ENCODE measurements around the gene EIF2A. TPM values are rescaled to one million over a fixed set of nuclear protein-coding genes. Genes with fewer than 3 reads are reported as not detected.
"Not testable (repeated sequence)": the region's sequence is repeated elsewhere in the genome, so short reads cannot be mapped to it uniquely, and the experiment has no call there.

The EIF2A gene
- total RNA-seq, result 100 to 1,000 TPM; 130 to 136 TPM

DNA sequence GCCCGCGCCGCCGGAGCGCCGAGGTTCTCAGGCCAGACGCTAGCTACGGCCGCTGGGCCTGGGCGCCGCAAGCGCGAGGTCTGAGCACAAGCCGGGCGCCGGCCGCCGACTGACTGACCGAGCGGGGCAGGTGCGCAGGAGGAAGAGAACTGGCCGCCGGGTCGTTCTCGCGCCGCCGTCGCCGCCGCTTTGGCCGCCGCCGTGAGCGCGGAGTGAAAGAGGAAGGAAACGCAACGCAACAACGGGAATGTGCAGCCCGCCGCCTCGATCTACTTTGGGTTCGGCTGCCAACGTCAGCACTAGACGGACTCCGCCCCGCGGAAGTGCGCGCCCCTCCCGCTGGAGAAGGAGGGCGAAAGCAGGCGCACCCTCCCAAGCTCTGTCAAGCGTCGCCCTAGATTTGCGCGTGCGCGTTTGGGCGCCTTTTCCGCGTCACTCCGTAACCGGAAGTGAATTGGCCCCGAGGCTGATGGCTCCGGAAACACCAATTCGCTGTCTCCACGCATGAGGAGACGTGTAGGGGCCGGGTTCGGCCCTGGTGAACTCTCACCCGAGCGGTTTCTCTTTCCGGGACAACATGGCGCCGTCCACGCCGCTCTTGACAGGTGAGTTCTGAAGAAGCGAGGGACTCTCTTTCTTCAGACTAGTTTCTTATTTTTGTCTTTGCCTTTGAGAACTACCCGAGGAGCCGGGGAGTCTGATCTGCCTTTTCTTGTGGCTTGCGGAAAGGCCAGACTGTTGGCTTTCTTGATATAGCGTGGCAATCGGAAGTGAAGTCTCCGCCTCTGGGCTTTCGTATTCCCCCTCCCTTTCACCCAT, at the start of gene EIF2A, which contains the start of gene SERP1:
TSS of gene EIF2A (plus strand) at position 562 of the 819 bp plus-strand sequence. CDS start at position 578, 16 bp downstream.
TSS of gene SERP1 (minus strand) at position 271 of the 819 bp plus-strand sequence. CDS start 361 bp downstream, outside the sequence.
- Mint-ChIP-seq H3K4me3 (peak within 1 kb of the TSS; percentile 95), H3K27ac (peak within 1 kb of the TSS; percentile 99), H3K36me3 (ENCODE audit: low read depth) (peaks cover 61% of the 10 kb centered on the region), H3K4me1 (ENCODE audit: low read depth) (peaks cover 59% of the 10 kb centered on the region), H3K9me3 (no peaks in the 10 kb centered on the region), H3K27me3 (no peaks in the 10 kb centered on the region)
- ChIA-PET POLR2A (interaction anchor here (0.8 to 3.8 kb wide), 10 partner anchors 9 to 216 kb away, joined by 3 to 46 read pairs (median 4); partner anchors contain the start of genes SELENOT, SIAH2 and TSC22D2), CTCF (interaction anchor here (1.2 to 2.8 kb wide), 2 partner anchors 14 to 159 kb away, joined by 3 to 13 read pairs; no protein-coding TSS in a partner anchor)
- intact Hi-C loops (cut with micrococcal nuclease), result loop anchor here (2.0 to 10.0 kb wide), 3 partner anchors 56 to 216 kb away; partner anchors contain the start of genes ERICH6, SELENOT and SIAH2
- DNase-seq, result peak; percentile 98
- peak; percentile 91 for ATAC-seq
- TF ChIP-seq, protein P1, sequence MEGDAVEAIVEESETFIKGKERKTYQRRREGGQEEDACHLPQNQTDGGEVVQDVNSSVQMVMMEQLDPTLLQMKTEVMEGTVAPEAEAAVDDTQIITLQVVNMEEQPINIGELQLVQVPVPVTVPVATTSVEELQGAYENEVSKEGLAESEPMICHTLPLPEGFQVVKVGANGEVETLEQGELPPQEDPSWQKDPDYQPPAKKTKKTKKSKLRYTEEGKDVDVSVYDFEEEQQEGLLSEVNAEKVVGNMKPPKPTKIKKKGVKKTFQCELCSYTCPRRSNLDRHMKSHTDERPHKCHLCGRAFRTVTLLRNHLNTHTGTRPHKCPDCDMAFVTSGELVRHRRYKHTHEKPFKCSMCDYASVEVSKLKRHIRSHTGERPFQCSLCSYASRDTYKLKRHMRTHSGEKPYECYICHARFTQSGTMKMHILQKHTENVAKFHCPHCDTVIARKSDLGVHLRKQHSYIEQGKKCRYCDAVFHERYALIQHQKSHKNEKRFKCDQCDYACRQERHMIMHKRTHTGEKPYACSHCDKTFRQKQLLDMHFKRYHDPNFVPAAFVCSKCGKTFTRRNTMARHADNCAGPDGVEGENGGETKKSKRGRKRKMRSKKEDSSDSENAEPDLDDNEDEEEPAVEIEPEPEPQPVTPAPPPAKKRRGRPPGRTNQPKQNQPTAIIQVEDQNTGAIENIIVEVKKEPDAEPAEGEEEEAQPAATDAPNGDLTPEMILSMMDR (IDR thresholded peaks at IDR 0.05), result no peak

DNA sequence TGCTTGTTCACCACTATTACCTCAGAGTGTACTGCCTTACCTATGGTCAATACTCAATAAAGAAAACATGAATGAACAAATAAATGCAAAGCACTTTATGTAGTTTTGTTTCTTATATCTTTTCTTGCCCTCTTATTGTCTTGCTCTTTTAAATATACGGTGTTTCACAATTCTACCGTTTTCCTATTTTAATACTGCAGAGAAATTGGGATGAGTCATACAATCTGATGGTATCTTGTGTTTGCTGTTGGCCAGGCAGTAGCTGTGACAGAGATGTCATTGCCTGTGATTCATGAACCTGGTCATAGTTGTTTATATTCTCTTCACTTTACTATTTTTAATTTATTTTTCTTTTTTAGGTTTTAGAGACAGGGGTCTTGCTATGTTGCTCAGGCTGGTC, 48.6 kb upstream of the EIF2A start:
- TF ChIP-seq, protein P1 (IDR thresholded peaks at IDR 0.05), result no peak
- ATAC-seq (no peak), DNase-seq (no peak)
- intact Hi-C loops (cut with micrococcal nuclease), result loop anchor here (5.0 to 10.0 kb wide), 2 partner anchors 271 to 533 kb away; no protein-coding TSS in a partner anchor
- CTCF ChIA-PET, result no interaction called here
- no peaks in the 10 kb centered on the region for H3K27me3 Mint-ChIP-seq
- H3K27ac Mint-ChIP-seq, result no peak overlapping the region
- peaks cover 4% of the 10 kb centered on the region for H3K4me1 Mint-ChIP-seq (ENCODE audit: low read depth)
- H3K9me3 Mint-ChIP-seq, result peaks cover 4% of the 10 kb centered on the region
- peaks cover 2% of the 10 kb centered on the region for H3K36me3 Mint-ChIP-seq (ENCODE audit: low read depth)
- POLR2A ChIA-PET, result no interaction called here
- H3K4me3 Mint-ChIP-seq, result no peak overlapping the region

DNA sequence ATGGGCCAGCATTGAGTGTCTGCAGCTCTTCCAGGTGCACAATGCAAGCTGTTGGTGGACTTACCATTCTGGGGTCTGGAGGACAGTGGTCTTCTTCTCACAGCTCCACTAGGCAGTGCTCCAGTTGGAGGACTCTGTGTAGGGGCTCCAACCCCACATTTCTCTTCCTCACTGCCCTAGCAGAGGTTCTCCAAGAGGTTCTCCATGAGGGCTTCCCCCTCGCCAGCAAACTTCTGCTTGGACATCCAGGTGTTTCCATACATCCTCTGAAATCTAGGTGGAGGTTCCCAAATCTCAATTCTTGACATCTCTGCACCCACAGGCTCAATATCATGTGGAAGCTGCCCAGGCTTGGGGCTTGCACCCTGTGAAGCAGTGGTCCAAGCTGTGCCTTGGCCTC, 45.6 kb upstream of the EIF2A start:
- H3K27ac Mint-ChIP-seq; H3K4me1 Mint-ChIP-seq (ENCODE audit: low read depth); DNase-seq; ATAC-seq; H3K4me3 Mint-ChIP-seq; H3K27me3 Mint-ChIP-seq; H3K36me3 Mint-ChIP-seq (ENCODE audit: low read depth); H3K9me3 Mint-ChIP-seq; POLR2A ChIA-PET; intact Hi-C loops (cut with micrococcal nuclease): not testable (repeated sequence)
- CTCF ChIA-PET, result interaction anchor here (1.1 kb wide), 1 partner anchor 215 kb away, joined by 3 read pairs; no protein-coding TSS in a partner anchor

DNA sequence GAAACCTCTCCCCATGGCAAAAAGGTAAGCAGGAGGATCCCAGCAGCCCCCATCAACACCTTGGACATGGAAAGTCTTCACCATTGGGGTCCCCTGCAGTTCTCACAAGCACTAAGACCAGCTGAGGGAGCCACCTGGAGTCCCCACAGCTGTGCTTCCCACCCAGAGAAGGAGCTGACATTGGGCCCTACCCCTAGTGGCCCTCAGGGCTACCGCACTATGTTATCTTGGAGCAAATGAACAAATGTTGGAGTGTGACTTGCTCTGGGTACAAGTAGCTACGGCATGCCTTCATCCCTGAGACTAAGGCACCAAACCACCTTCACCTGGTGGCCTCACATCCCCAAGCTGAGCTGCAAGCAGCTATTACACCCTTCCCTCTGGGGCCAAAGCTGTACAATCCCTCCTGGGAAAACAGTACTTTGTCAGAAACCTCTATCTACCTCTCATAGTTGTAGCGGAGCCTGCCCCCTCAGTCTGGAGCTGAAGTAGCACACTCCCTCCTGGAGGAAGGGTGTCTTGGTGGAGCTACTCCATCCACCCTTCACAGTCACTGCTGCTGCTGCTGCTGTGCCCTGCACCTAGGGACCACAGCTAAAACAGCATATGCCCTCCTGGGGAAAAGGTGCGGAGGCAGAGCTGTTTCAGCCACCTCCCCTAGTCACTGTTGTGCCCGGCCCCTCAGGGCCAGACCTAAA, 43.0 kb upstream of the EIF2A start:
- ChIA-PET CTCF (interaction anchor here (1.8 kb wide), 1 partner anchor 9 kb away, joined by 13 read pairs; no protein-coding TSS in a partner anchor), POLR2A (no interaction called here)
- Mint-ChIP-seq H3K9me3 (peaks cover 6% of the 10 kb centered on the region), H3K4me3 (no peak overlapping the region), H3K27me3 (peaks cover 16% of the 10 kb centered on the region), H3K36me3 (ENCODE audit: low read depth) (peaks cover 2% of the 10 kb centered on the region), H3K27ac (no peak overlapping the region), H3K4me1 (ENCODE audit: low read depth) (peaks cover 12% of the 10 kb centered on the region)
- intact Hi-C loops (cut with micrococcal nuclease), result no loop called here
- TF ChIP-seq, protein P1 (IDR thresholded peaks at IDR 0.05), result no peak
- no peak for DNase-seq
- no peak for ATAC-seq

DNA sequence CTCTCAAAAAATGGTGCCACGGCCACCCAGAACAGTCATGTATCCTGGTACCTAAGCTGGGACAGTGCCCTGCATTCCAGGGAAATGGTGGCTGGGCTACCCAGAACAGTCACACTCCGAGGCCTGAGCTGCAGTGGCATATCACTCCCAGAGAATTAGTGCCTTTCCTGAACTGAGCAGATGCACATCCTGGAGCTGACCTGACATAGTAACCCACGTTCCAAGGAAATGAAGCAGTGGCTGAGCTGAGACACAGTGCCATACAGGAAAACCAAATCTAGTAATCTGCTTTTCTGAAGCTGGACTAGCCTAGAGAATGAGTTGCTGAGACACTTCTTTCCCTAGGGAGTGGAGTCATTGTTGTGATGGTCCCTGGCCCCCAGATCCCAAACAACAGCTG, 42.1 kb upstream of the EIF2A start:
- Mint-ChIP-seq H3K9me3 (peaks cover 6% of the 10 kb centered on the region), H3K36me3 (ENCODE audit: low read depth) (peaks cover 2% of the 10 kb centered on the region), H3K4me3 (no peak overlapping the region), H3K4me1 (ENCODE audit: low read depth) (peaks cover 14% of the 10 kb centered on the region), H3K27me3 (peaks cover 16% of the 10 kb centered on the region), H3K27ac (no peak overlapping the region)
- DNase-seq, result no peak
- intact Hi-C loops (cut with micrococcal nuclease), result no loop called here
- CTCF ChIA-PET, result interaction anchor here (1.8 kb wide), 1 partner anchor 10 kb away, joined by 13 read pairs; no protein-coding TSS in a partner anchor
- ATAC-seq, result no peak
- POLR2A ChIA-PET, result no interaction called here
- TF ChIP-seq, protein P1 (IDR thresholded peaks at IDR 0.05), result no peak
